Activated CD4-positive, CD25-positive, alpha-beta regulatory T cell treated with anti-CD3 and anti-CD28 coated beads, Interleukin-2, amount 50 U/mL, for 24 hours (primary cell): Measurements from ENCODE around the gene OR2B2.

Experiments
- ATAC-seq, 2 donors: fragments of 150-1000 bp; cut with Tn5 transposase; one replicate each; pipeline ENCODE4 v1.10.0; 2021; ENCODE audit warnings: mild to moderate bottlenecking in 1 of 2, moderate library complexity in 1 of 2

The OR2B2 gene

DNA sequence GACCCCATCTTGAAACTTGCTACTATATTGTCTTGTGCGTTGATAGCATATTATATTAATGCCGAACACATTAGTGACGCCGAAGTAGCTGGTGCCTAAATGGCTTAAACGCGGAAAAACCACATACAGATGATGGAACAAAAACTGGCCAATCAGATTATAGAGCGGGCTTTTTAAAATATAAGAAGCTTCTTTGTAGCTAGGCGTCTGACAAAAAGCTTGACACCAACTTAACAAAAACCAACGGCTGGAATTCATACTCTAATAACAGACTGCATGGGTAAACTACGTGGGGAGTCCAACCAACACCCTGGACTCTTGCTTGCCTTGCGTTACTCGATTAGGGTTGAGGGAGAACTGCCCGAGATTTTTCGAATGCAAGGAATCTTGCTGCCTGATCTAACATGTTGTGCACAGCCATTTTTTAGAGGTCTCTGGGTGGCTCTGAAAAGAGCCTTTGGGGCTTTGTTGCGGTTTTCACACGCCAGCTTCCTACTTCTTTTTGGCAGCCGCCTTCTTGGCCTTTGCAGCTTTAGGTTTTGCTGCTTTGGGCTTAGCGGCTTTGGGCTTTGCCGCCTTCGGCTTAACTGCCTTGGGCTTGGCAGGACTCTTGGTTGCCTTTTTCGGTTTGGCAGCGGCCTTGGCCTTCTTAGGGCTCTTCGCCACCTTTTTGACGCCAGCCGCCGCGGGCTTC is 45.7 kb downstream of the OR2B2 start:
- ATAC-seq = peak in 1 of 2 donors; percentile 11

DNA sequence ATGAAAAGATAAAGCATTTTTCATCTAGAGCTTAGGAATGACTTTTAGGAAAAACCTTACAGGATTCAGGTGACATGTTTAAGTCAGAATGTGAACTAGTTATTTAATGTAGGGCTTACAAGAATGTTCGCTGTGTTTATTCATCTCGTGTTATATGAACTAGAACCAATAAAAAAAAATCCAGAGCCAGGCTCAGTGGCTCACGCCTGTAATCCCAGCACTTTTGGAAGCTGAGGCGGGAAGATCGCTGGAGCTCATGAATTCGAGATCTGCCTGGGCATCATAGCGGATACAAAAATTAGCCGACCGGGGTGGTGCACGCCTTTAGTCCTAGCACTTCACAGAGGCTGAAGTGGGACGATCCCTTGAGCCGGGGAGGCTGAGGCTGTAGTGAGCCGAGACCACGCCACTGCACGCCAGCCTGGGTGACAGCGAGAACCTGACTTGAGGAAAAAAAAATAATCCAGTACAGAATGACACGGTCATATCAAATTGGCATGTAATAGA is 46.3 kb downstream of the OR2B2 start:
- peak in 1 of 2 donors; percentile 5 for ATAC-seq

GRCh38 chr6:27864906-27865849 is 47.0 kb downstream of the OR2B2 start:
- peak; percentile 88 for ATAC-seq

DNA sequence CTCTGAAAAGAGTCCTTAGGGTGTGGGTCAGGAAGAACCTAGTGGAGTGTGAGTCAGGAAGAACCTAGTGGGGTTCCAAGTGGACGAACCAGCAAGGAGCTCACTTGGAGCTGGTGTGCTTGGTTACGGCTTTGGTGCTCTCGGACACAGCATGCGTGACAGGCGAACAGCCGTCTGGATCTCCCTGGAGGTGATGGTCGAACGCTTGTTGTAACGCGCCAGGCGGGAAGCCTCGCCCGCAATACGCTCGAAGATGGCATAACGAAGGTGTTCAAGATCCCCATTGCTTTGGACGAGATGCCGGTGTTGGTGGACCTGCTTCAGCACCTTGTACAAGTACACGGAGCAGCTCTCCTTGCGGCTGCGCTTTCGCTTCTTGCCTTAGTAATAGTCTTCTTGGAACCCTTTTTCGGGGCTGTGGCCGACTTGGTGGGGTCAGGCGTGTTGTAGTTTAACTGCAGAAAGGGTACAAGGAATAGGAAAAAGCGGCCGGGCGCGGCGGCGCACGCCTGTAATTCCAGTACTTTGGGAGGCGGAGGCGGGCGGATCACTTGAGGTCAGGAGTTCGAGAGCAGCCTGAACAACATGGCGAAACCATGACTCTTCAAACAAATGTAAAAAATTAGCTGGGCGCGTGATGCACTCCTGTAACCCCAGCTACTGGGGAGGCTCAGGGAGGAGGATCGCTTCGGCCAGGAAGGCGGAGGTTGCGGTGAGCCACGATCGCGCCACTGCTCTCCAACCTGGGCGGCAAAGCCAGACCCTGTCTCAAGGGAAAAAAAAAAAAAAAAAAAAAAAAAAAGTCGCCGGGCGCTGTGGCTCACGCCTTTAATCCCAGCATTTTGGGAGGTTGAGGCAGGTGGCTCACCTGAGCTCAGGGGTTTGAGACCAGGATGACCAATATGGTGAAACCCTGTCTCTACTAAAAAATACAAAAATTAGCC is 48.0 kb downstream of the OR2B2 start:
- no peak for ATAC-seq

- ATAC-seq = no peak
These were observed 49.7 kb downstream of the OR2B2 start for GRCh38 chr6:27862396-27863066.

GRCh38 chr6:27861861-27862260 is 50.3 kb downstream of the OR2B2 start:
- ATAC-seq = no peak

DNA sequence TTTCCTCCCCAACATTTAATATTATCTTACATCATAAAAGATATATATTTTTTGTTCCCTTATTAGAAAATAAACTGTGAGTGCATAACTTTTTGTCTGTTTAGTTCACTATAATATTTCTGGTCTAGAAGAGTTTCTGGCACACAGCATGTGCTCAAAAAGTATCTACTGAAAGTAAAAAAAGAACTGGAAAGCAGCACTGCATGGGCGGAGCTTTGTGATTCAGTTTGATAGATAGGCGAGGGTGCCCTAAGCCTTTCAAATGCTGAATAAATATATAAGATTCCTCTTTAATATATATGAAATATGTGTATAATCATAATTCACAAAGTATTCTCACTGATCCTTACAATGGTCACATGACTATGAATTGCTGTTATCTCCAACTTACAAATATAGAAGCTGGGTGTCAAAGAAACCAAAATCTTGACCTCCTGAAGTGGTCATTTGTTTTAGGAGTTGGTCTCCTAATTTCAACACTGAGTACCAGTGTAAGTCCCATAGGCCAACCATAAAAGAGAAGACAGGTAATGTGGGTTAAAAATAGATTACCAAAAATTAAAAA is 50.8 kb downstream of the OR2B2 start:
- no peak for ATAC-seq
